ENCODE measurements around the gene KCNC3. TPM values are rescaled to one million over a fixed set of nuclear protein-coding genes. Genes with fewer than 3 reads are reported as not detected.

KCNC3 gene
- polyA plus RNA-seq, 10 donors, result 0.98 to 1.7 (median 1.2) TPM

DNA sequence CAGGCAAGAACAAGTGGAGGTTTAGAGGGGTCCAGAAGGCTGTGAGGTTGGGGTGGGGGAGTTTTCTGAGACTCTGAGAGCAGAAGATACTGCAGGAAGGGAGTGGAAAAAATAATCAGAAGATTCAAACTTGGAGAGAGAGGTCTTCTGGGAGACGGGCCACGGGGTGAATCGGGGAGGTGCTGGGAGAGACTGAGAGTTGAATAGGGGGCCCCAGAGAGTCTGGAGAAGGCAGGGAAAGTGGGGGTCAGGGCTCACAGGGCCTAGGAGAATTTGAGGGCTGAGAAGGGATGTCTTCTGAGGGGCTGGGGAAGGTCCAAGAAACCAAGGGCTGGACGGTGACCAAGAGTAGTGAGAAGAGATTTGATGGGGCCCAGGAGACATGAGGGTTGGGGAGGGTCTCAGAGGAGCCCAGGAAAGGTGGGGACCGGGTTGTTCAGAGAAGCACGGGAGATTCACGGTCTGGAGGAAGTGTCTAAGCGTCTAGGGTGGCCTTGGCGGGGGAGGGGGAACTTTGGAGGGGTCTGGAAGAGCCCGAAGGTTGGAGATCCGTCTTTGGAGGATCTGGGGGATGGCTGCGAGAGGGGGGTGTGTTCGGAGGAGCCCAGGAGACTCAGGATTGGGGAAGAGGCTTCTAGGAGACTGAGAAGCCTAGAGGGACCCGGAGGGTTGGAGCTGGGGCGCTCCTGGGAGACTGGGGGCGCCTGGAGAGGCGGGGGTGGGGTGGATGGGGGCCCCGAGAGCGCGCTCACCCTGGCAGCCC, 1.5 kb downstream of the KCNC3 start:
- DNase-seq, result no peak

DNA sequence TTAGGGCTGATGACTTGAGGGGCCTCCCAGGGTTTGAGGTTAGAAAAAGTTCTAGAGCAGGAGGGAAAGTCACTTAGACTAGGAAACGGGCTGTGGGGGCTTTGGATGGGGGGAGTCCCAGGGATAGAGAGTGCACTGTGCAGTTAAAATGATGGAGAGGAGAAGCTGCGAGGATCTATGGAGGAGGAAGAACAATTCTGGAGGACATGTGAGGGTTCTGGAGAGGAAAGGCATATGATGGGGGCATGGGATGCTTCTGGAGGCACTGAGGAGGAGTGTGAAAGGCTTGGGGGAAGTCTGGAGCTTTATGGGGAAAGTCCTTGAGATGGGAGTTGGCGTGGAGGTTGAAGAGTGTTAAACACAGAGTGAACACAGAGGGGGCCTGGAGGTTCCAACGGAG, 2.2 kb downstream of the KCNC3 start:
- DNase-seq, result no peak

DNA sequence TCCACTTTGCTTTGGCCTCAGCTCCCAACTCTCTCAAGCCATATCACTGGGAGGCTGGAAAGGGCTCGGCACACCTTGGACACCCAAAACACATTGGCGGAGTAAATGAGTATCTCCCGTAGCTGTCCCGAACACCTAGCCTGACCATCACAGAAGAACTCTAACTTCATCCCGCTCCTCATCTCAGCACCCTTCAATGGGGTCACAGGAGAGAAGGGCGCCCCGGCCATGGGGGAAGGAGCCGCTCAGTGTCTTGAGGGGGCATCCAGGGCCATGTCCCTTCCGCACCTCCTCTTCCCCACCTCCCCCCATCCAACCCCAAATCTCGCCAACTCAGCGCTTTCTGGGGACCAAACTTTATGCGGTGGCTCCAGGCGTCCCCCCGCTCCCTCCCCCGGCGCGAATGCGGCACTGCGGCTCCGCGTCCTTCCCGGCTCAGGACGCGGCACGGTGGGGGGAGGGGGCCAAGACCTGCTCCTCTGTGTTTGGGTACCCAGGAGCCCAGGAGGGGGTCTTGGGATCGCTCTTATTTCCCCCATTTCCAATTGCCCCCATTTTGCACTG, 3.0 kb downstream of the KCNC3 start:
- DNase-seq, result no peak

DNA sequence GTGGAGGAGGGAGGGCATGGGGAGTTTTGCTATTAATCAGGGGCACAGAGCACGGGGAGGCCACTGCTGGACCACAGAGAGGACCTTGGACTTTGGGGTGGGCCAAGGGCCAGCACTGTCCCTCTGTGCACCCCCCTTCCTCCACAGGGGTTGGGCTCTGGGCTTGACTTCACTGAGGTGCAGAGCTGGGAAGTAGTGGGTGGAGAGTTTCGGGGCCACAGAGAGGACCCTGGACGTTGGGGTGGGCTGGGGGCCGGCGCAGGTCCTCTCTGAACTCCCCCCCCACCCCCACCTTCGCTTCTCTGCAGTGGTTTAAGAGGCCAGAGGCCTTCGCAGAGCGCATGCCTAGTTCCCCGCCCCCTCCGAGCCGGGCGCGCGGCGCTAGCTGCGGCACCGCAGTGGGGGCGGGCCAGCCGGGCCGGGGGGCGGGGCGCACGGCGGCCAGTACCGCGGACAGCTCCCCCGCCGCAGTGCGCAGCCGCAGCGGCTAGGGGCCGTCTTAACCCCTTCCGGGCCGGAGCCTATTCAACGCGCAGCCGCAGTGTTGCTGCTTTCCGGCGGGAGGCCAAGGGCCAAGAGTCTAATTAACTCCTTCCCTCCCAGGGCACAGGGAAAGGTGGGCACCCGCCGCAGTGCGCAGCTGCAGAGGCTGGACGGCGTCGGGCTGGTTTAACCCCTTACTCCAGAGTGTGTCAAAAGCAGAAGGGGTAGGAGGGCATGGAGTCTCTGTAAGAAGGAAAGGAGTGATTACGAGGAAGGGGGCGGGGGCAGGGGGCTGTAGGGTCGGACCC, 3.7 kb downstream of the KCNC3 start:
- DNase-seq, result peak; percentile 47 to 73 (median 56)

DNA sequence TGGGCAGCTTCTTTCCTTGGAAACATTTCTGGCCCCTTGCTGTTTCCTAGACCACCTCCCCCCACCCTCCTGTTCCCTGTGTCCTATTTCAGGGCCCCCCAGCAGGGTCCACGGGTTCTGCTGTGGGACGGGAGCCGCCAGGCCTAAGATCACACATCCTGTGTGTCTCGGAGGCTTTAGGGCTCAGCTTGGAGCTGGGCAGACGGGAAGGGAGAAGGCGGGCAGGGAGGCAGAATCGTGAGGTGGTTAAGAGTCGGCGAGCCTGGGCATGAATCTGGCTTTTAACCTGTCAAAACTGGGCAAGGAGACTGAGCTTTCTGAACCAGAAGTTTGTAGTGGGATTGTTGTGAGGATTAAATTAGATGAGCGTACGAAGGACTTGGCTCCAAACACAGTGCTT, 4.8 kb downstream of the KCNC3 start:
- DNase-seq, result no peak

DNA sequence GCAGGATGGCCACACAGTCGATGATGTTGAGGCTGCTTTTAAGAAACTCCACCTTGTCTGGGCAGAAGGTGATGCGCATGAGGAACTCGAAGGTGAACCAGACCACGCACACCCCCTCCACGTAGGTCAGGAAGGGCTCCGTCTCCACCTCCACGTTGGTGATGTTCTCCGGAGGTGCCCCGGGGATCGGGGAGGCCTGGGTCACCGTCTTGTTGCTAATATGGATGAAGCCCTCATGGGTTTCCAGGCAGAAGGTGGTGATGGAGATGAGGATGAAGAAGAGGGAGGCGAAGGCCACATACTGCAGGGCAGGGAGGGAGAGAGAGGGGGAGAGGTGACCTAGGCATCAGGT, 5.4 kb downstream of the KCNC3 start:
- no peak for DNase-seq

DNA sequence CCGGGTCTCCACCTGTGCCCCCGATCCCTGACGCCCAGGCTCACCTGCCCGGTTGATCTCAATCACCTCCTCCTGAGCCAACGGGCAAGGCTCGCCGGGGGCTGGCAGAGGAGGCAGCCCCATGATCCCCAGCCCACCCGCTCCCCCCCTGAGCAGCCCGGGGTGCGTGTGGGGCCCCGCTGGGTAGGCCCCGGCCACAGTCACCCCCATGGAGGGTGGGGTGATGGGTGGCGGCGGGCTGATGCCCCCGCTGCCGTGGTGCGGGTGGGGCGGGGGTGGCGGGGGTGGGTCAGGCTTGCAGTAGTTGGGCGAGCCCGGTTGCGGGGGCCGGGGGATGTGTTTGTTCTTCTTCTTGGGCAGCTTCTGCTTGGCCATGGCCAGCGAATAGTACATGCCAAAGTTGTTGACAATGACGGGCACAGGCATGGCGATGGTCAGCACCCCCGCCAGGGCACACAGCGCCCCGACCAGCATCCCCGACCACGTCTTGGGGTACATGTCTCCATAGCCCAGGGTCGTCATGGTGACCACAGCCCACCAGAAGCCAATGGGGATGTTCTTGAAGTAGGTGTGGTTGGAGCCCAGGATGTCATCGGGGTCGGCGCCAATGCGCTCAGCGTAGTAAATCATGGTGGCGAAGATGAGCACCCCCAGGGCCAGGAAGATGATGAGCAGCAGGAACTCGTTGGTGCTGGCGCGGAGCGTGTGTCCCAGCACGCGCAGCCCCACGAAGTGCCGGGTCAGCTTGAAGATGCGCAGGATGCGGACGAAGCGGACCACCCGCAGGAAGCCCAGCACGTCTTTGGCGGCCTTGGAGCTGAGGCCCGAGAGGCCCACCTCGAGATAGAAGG, 6.0 kb downstream of the KCNC3 start:
- DNase-seq, result no peak

DNA sequence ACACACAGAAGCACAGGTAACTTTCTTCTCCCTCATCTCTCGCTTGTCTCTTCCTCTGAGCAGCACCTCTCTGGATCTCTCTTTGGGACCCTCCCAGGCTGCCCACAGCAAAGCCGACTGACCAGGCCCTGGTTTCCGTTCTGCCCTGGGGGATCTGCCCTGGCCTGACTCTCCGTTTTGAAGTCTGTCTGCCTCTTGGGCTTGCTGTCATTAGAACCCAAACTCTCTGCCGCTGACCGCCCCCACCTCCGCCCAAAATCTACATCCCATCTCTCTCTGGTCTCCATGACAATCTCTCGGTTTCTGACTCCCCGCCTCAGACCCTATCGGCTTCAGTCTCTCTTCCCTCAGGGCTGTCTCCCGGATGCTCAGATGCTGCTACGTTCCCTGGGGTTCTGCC, 6.9 kb downstream of the KCNC3 start:
- no peak for DNase-seq

DNA sequence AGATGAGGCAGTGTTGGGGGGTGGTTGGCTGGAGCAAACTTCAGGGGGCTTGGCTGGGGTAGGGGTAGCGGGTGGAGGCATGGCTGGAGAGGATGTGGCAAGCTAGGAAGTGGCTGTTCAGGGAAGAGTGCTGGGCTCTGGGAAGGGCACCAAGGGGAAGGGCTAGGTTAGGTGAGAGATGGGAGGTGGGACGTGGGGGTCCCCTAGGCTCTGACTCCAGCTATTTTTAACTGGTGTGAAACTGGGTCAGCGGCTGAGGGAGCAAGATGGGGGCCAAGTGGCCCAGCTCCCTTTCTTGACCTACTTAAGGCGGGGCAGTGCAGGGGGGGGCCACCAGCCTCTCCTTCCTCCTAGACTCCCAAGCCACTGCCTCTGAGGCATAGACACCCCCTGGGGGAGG, 7.3 kb downstream of the KCNC3 start:
- no peak for DNase-seq

DNA sequence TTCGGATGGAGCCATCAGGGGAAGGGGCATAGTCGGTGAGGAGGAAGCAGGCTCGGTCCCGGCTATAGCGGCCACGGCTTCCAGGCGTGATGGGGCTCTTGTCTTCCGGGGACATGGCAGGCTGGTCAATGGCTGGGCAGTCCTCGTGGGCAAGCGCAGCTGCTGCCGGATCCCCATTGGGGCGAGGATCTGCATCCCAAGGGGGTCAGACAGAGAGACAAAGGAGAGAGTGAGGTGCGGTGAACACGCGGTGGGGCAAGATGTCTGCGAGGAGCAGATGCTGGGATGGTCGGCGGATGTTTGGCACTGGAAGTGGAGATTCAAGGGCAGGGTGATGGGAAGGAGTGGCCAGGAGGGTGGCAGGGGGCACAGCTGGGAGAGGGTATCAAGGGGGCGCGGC, 8.6 kb downstream of the KCNC3 start:
- no peak for DNase-seq

DNA sequence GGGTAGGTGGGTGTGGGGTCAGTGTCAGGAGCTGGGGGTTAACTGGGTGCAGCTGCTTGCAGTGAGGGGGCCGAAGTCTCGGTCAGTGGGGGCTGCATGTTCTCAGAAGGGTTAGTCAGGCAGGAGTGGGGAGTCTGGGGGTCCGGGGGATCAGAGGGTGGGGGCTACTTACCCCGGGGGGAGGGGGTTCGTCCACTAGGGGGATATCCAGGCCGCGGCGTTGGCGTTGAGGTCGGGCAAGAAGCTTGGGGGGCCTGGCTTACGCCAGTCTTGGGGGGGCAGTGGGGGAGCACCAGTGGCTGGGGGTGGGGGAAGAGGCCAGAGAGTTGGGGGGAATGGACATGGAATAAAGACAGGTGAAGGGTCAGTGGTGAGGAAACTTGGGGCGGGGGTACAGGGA, 9.1 kb downstream of the KCNC3 start:
- DNase-seq, result no peak

DNA sequence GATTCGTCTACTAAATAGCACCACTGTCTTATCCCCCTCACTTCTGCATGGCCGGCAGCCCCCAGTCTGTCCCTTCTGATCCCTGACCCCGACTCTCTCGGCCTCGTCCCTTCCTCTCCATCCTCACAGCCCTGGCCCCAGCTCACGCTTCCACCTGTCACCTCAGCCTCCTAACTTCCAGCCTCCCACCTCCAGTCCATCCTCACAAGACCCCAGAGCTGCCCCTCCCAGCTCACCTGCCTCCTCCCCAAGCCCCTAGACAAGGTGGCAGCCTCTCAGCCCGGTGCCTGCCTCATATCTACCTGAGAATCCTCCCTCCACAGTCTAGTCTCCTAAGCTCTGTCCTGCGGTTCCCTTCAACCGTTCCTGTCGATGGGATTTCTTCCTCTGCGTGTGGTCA, 10.0 kb downstream of the KCNC3 start:
- no peak for DNase-seq

DNA sequence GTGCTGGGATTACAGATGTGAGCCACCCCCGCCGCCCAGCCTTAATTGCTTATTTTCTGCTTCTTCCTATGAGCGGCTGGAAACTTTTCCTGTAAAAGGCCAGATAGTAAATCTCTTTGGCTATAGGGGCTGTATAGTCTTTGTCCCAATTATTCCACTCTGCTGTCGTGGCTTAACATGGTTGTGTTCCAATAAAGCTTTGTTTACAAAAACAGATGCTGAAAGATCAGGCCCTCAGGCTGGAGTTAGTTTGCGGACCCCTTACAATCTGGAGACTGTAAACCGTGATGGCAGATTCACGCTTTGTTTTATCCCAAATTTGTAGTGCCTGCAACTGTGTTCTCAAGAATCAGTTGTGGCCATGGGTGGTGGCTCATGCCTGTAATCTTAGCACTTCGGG, 10.7 kb downstream of the KCNC3 start:
- no peak for DNase-seq

DNA sequence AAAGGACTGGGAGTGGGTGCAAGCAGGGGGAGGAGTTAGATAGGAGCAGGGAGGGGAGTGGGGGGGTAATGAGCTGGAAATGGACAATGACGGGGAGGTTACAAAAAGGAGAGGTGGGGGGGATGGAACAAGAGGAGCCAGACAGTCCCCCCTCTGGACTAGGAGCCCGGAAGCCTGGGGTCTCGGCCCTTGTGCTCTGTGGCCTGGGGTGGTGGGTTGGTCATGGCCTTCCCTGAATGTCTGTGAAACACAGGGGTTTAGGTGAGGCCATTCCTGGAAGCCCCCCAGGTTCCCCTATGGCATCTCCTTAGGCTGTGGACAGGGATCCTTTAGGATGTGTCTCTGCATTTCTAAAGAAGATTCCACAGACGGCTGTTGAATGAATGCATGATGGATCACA, 12.1 kb downstream of the KCNC3 start:
- DNase-seq, result no peak

DNA sequence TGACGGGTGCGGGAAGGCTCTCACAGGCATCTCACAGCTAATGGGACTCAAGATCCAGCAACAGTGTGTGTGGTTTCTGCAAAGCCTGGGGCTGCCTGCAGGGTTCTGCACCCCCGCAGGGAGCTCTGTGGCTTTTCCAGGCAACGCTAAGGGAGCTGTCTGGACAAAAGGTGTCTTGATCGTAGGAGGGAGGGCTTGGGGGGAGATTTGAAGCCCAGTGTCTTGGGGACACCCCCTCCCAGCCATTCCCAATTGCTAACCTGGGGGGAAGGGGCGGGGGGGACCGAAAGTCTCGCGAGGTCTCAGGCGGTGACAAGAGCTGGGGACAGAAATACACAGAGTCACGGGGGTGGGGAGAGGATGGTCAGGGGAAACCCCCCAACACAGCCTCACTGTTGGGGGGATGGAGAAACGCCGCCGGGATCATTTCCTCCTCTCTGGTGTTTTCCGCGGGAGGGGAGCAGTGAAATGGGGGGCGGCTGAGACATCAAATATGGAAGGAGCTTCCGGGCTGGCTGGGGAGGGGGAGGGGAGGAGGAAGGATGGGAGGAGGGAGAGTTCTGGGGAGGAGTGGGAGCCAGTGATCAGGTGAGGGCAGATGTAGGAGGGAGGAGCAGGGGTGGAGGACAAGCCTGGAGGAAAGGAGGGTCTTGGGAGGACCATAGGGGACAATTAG, 13.3 kb downstream of the KCNC3 start:
- no peak for DNase-seq

DNA sequence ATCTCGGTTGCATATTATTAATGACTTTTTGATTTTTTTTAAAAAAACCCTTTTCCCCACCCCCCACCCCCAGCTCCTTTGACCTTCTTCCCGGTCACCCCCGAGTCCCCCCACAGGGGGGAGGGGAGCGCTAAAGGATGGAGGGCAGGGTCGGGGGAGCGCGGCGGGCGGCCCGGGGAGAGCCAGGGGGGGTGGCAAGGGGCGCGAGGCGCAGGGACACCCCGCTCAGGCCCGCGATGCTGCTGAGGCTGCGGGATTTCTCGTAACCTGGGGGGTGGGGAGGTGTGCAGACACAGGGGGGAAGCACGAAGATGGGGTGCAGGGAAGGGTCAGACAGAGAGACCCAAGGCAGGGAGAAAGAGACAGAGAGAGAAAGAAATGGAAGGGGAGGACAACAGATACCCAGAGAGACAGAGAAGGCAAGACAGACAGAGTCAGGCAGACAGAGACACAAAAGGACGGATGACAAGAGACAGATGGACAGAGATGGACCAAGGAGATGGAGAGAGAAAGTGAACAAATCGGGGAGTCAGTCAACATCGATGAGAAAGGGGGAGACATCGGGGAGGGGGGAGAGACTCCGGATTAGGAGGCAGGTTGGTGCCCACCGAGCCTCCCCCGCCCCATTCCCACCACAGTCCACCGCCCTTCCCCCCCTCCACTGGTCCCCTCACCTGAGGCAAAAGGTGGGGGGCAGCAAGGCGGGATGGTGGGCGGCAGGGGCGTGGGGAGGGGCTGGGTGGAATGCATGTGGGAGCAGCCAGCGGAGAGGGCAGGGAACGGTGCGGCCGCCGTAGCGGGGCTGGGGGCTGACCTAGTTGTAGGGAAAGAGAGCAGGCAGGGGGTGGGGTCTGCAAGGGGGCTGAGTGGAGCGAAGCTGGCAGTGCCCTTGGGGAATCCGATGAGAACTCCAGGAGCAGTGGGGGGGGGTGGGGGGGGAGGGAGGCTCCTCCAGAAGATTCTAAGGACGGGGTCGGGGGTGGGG, 14.2 kb downstream of the KCNC3 start:
- no peak for DNase-seq

DNA sequence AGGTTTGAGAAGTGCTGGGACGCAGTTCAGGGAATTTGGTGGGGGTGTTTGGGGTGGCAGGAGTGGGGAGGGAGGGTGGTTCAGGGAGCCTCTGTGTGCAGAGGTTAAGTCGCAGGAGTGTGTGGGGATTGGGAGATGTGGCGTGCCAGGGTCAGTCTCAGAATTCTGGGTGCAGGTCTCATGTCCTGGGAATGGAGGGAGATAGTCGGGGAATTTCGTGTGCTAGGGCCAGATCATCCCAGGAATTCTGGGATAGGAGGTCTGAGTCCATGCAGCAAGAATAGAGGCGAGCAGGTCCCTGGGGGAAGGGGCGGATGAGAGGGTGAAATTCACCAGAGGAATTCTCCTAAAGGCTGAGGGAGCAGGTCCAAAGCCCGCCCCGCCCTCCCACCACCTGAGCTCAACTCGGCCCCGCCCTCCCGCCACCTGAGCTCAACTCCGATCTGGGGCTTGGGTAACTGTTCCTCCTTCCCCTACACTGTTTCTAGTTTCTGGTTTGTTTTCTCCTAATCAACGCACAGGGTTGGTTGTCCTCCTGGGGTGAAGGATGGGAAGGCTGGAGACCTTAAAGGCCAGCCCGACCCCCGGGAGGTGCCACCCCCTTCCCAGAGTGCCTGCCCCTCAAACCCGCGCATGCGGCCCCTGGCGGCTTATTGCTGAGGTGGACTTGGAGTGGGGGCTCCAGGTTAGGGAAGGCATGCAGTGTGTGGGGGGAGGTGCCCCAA, 15.2 kb downstream of the KCNC3 start:
- DNase-seq, result no peak

DNA sequence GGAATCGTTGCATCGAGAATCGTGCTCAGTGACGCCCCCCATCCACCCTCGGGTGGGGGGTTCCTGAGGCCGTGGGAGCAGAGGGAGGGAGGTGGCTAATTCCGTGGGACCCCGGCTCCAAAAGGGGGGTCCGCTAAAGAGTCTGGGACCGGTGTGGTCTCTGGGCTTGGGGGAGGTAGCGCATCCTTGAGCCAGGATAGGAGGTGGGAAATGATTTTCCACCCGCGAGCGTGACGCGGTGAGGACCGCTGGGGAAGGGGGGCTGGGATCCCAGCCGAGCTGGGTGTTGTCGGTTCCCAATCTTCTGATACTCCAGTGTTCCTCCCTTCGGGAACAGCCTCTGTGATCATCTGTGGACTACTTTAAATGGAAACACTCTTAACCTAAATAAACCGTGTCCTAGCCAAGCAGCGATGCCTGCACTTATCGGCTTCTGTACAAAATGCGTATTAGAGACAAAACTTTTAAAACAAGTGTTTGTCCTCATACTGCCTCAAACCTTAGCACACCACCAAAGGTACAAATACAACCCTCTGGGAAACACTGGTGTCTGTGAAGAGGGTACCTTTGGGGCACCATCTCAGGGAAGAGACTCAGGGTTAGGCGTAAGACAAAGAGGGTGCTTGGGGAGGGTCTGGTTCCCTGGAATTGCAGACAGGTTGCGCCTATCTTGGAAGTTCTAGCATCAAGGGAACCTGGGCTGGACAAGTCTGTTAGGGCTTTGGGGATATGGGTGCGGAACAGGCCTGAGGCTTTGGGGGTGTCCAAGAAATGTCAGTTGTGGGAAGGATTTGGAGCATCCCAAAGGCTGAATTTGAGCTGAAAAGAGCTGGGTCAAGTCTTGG, 16.0 kb downstream of the KCNC3 start:
- no peak for DNase-seq

Data from muscle of back (tissue), 11 donors.